ENCODE data around the gene GCK.

Gene GCK

DNA sequence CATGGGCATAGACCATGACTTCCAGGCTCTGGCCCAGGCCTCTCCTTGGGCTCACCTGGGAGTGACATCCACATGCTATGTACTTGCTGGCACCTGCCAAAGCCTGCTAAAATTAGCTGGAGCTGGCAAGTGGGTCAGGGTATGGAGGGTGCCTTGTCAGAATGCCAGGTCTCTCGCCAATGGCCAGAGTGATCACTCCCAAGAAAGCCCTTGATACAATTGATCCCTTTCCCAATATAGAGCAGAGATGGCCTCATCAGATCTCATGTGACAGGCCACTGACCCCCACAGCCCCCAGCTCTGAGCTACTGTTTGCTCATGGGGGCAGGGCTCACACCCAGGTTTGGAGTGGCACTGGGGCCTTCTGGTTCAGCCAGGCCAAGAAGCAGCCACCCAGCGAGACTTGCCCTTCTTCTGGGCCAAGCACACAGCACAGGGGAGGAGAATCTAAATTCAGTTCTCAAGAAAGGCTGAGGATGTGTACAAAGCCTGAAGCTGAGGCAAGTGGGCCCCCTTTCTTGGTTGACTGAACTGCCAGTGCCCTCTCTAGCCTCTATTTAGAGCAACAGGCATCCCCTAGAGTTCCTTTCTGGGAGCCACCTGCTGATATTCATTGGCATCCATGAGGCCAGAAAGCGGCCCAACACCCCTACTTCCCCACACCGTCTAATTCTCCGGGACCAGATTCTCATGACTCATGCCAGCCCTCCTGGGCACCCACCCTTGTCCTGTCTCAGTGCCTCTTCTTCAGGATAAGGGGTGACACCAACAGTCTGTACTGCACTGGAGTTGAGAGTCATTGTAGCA, 29.2 kb downstream of the GCK start:
- Mint-ChIP-seq H3K4me3 (no peak overlapping the region), H3K27ac (no peak overlapping the region), H3K9me3 (no peaks in the 10 kb centered on the region), H3K36me3 (no peaks in the 10 kb centered on the region), H3K4me1 (no peaks in the 10 kb centered on the region)
- ATAC-seq (no peak), DNase-seq (ENCODE audit: low spot score in 2 of 2) (no peak)

DNA sequence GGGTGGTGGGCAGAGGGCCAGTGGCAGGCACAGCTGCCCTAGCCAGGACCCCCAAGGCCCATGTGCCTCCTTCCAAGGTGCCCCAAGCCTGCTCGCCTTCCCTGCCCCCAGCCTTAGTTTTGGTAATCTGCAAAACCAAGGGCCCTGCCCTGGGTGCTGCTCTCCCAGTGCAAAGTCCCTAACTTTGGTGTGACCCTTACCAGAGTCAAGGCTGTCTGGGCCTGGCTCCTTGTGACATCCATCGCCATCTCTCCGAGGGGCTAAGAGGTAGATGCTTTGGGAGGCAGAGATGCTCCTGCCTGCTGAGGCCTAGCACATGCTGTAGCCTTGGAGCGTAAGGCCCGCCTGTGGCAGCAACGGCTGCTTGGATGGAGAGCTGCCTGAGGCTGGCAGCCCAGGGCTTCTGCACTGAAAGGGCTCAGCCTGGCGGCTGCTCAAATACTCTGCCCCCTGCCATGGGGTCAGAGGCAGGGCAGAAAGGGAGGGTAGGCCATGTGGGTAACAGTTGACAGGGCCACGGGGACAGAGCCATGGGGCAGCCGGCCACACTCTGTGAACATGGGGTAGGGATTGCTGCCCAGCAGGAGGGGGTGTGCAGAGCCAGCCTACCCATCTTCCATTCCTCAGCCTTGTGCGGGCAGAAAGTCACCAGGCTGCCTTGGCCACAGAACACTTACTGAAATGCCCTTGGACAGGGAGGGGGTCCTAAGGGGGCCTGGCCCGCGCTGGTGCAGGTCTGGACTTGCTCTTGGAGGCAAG, 30.2 kb downstream of the GCK start:
- no peaks in the 10 kb centered on the region for H3K36me3 Mint-ChIP-seq
- DNase-seq (ENCODE audit: low spot score in 2 of 2) (no peak), ATAC-seq (no peak)
- H3K9me3 Mint-ChIP-seq = no peaks in the 10 kb centered on the region
- H3K4me3 Mint-ChIP-seq = no peak overlapping the region
- no peaks in the 10 kb centered on the region for H3K4me1 Mint-ChIP-seq
- no peak overlapping the region for H3K27ac Mint-ChIP-seq

DNA sequence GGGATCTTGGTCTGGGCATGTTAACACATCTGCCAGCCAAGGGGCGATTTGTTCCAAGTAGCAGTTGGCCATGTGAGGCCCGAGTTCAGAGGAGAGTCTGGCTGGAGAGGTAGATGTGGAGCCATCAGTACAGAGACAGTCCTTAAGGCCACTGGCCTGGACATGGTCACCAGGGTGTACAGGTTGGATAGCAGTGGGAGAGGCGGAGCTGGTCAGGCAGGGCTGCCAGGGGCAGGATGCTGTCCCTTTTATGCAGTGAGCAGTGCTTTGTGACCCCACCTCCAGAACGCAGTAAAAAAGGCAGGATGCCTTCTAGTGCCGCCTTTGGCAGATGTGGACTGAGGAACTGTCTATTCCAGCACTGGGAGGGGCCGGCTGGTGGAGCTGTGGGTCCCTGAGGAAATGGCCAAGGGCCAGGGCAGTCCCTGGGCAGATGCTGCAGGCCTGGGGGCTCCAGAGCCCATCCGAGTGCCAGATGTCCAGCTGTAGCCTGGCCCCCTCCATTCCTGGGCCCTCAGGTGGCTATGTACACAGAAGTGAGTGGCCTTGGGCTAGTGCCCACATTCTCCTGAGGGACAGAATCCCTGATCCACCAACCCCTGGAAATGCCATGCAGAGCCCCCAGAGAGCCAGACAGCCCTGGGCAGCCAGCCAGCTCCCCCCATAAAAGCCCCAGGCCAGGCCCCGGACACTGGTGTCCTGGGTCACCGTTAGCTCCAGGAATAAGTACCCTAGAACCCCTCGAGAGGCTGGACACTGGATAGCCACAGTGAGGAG, 31.0 kb downstream of the GCK start:
- ATAC-seq = no peak
- DNase-seq (ENCODE audit: low spot score in 2 of 2) = no peak
- H3K36me3 Mint-ChIP-seq = no peaks in the 10 kb centered on the region
- H3K4me3 Mint-ChIP-seq = no peak overlapping the region
- H3K27ac Mint-ChIP-seq = no peak overlapping the region
- H3K4me1 Mint-ChIP-seq = no peaks in the 10 kb centered on the region
- no peaks in the 10 kb centered on the region for H3K9me3 Mint-ChIP-seq

DNA sequence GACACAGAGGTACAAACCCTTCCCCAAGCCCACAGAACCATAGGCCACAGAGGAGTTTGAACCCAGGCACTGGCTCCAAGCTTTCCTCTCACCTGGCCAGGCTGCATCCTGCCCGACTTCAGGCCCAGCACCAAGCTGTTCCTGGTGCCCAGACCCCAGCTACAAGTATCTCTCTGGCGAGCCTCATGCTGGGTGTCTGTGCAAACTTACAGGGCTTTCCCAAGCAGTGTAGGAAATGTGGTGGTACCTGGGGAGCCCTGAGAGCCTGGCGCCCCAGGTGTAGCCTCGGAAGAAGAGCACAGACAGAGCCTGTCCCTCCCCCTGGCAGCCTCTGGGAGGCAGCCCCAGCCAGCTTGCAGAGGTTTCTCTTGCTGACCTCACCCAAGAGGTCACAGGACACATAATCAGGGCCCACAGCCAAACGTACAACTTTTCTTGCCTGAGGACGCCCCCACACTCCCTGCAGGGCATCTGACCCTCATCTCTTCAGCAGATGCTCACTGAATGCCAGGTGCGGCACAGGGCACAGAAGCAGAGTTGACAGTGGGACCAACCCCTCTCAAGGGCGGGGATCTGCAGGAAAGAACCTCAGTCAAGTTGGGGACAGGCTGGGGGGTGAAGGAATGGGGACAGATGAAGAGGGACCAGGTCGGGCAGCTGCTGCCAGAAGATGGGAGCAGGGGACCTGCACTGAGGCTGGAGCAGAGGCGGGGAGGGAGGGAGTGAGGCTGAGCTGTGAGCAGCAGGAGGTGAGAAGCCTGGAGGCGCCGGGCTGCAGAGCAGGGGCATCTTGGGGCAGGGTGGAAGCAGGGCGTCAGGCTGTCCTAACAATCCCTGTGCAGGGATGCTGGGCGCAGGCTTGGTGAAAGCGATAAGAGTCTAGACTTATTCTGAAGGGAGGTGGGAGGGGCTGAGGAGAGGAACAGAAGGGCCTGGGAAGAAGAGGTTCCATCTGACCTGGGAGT, 31.8 kb downstream of the GCK start:
- Mint-ChIP-seq H3K4me1 (peaks cover under 1% of the 10 kb centered on the region), H3K36me3 (no peaks in the 10 kb centered on the region), H3K4me3 (no peak overlapping the region), H3K27ac (no peak overlapping the region), H3K9me3 (no peaks in the 10 kb centered on the region)
- no peak for ATAC-seq
- no peak for DNase-seq (ENCODE audit: low spot score in 2 of 2)

DNA sequence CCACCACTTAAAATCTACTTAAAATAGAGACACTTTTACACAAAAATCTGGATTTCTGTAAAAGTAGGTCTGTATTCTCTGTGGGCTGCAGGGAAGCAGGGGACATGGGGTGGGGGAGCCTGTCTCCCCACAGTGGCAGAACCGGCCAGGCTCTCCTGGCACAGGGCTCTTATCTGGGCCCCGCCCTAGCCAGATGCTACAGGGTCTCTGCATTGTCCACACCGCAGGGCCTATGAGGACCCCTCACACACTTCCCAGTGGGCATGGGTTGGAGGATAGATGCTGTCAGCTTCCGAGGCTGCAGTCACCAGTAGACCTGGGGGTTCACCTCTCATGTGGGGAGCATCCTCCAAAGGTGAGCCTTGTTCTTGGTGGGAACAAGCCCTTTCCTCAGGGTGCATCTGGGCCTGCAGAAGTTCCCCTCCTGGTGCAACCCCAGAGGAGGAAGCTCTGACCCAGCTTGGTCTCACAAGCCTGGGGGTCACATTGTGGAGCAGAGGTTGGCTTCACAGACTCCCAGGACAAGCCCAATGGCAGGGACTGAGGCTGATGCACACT, 32.7 kb downstream of the GCK start:
- DNase-seq (ENCODE audit: low spot score in 2 of 2) = no peak
- H3K27ac Mint-ChIP-seq = no peak overlapping the region
- no peaks in the 10 kb centered on the region for H3K36me3 Mint-ChIP-seq
- no peak for ATAC-seq
- no peak overlapping the region for H3K4me3 Mint-ChIP-seq
- H3K9me3 Mint-ChIP-seq = no peaks in the 10 kb centered on the region
- peaks cover 5% of the 10 kb centered on the region for H3K4me1 Mint-ChIP-seq

DNA sequence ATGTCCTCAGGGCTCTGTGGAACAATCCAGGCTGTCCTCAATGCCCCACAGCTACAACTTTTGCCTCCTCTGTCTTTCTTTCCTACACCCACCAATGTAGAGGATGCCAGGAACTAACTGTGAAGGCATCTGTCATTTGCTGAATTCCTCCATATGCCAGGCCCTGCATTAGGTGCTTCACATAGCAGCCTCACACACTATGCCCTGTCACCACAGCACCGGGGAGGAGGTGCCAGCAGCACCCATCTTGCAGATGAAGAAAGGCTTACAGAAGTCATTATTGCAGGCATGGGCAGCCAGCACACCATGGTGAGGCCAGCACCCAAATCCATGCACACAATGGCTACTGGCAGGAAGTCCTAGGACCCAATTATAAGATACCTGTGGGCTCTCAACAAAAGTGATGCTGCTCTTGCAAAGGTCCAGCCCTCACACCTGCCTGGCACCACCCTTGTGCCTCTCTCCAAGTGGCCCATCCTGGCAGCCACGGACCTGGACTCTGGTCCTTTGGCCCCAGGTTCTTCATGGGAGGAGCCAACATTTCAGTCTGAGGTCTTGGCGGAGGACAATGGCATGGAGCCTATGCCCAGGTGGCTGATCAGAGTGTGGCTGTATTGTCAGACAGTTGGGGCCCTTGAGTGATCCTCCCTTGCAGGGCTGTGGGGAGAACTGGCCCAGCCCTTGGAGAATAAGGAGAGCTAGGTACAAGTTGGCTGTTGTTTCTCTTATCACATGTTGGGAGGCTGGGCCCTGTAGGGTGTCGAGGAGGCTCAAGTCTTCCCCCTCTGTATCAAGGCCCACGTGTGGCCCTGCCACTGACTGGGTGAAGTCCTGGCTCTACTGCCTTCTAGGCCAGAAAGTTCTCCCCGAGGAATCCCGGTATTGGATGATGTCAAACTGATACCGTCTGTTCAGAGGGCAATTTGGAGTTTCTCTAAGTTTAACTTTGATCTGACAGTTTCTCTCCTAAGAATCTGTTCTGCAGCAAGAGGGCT, 33.8 kb downstream of the GCK start:
- no peaks in the 10 kb centered on the region for H3K36me3 Mint-ChIP-seq
- H3K9me3 Mint-ChIP-seq = no peaks in the 10 kb centered on the region
- no peak for ATAC-seq
- H3K4me1 Mint-ChIP-seq = peaks cover 5% of the 10 kb centered on the region
- H3K27ac Mint-ChIP-seq = no peak overlapping the region
- no peak overlapping the region for H3K4me3 Mint-ChIP-seq
- no peak for DNase-seq (ENCODE audit: low spot score in 2 of 2)

DNA sequence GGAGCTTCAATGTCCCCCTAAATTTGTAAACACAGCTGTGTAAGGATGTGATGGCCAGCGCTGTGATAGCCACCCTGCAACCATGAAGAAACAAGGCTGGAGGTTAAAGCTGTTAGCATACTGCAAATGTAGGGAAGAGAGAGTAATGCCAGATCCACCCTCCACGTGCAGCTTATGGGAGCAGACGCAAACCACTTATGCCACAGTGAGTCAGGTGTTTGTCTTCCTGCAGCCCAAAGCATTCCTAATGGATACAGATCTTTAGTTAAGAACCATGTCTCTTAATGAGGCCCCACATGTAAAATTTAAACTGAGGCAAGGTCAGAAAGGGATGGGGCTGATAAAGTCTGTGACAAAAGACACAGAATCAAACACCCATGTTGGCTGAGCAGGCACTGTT, 34.5 kb downstream of the GCK start:
- Mint-ChIP-seq H3K4me1 (peaks cover 5% of the 10 kb centered on the region), H3K36me3 (no peaks in the 10 kb centered on the region), H3K4me3 (no peak overlapping the region), H3K27ac (no peak overlapping the region), H3K9me3 (no peaks in the 10 kb centered on the region)
- no peak for ATAC-seq
- no peak for DNase-seq (ENCODE audit: low spot score in 2 of 2)

DNA sequence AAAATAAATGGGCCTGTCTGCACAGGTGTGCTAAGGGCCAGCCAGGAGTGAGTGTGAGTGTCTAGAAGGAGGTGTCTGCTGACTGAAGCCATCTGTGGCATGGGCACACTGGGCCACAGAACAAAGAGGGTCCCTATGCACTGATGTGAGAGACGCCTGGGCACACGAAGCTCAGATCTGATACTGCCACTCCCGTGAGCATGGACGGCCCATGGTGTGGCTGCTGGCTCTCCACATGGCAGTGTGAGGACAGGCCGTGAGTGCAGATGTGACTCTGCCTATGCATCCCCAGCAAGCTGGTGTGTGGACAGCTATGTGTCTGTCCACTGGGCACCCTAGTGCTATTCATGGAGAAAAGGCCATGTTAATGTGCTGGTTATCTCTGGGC, 35.3 kb downstream of the GCK start:
- no peaks in the 10 kb centered on the region for H3K36me3 Mint-ChIP-seq
- no peak overlapping the region for H3K27ac Mint-ChIP-seq
- no peak overlapping the region for H3K4me3 Mint-ChIP-seq
- peaks cover 5% of the 10 kb centered on the region for H3K4me1 Mint-ChIP-seq
- ATAC-seq (no peak), DNase-seq (ENCODE audit: low spot score in 2 of 2) (no peak)
- H3K9me3 Mint-ChIP-seq = no peaks in the 10 kb centered on the region

DNA sequence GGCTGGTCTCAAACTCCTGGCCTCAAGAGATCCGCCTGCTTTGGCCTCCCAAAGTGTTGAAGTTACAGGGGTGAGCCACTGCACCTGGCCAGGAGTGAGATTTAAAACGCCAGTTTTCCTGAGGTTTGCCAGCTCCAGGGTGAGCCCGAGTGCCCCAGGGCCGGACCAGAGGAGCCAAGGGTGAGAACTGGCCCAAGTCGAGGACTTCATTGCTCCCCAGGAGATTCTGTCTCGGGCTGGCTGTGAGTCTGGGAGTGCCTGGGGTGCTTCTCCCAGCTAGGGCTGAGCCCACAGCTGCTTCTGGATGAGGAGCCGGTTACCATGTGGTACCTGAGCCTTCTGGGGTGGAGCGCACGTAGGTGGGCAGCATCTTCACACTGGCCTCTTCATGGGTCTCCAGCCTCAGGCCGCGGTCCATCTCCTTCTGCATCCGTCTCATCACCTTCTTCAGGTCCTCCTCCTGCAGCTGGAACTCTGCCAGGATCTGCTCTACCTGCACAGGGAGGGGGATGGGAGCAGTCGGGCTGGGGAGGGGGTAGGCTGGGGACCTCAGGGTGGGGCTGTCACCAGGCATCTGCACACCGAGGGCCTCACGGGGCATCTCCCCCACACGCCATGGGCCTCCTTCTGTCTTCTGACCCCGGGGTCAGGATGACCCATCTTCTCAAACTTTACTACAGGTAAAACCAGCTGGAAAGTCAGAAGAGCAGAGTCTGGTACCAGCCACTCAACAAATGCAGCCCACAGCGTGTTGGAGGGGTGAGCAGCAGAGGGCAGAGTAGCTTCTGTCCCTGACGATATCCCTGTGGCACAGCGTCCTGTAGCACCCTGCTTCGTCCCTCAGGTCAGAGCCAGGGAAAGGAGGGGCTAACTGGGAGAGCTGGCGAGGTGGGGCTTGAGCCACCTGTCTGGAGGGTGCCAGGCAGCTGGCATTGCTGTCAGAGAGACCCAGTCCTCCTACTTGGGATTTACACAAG, 36.0 kb downstream of the GCK start:
- Mint-ChIP-seq H3K36me3 (no peaks in the 10 kb centered on the region), H3K9me3 (no peaks in the 10 kb centered on the region), H3K4me3 (no peak overlapping the region), H3K4me1 (peaks cover 5% of the 10 kb centered on the region), H3K27ac (no peak overlapping the region)
- DNase-seq (ENCODE audit: low spot score in 2 of 2) (no peak), ATAC-seq (no peak)

DNA sequence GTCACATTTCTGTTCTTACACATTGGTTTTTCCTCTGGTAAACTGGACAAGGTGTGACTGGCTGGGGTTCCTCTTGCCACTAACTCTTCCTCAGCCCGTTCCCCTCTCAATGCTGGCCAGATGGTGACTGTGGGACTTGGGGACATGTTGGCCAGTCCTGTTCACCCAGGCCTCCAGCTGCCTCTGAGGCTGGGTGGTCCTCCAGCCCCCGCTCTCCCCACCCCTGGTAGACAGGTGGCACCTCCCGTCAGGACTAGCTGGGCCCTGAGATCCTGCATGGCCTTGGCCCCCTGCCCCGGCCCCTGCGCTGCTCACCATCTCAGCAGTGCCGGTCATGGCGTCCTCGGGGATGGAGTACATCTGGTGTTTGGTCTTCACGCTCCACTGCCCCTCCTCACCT, 37.3 kb downstream of the GCK start:
- Mint-ChIP-seq H3K4me1 (peaks cover 5% of the 10 kb centered on the region), H3K27ac (peak overlapping the region; percentile 67), H3K36me3 (no peaks in the 10 kb centered on the region), H3K4me3 (no peak overlapping the region), H3K9me3 (no peaks in the 10 kb centered on the region)
- ATAC-seq (no peak), DNase-seq (ENCODE audit: low spot score in 2 of 2) (no peak)

DNA sequence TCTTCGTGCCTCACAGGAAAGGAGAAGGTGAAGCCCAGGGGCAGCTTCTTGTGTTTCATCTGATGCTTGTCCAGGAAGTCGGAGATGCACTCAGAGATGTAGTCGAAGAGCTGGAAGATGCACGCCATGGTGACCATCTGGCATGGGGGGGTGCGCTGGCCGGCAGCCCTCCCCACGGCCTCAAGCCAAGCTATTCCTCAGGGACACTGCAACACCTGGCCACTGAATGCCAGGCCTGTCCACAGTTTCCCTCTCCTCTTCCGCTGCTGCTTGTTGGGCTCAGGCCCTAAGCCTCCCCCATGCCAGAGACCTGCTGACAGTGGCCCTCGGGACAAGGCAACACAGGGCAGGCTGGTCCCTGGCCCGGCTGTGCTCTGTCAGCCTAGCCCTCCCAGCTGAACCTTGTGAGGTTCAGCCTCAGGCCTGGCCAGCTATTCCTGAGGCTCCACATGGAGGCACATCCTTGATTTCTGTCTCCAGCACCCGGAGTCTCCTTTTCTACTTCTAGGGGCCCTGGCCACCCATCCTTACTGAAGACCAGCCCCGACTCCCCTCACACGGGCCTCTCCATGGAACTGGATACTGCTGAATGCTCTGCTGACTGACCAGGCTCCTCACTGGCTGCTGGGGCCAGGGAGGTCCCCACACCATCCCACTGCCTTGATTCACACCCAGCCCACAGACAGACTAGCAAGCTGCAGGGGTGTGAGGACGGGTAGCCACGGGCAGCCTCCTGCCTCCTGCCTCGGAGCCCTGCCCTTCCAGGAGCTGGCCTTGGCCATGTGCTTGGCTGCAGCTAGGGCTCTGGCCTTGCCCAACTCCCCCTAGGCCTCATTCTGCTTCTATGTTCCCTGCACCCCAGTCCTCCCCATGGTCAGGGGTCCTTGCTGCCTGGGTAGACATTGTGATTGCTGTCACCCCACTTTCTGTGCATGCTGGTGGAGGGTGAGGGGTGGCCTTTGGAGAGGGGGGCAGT, 38.0 kb downstream of the GCK start:
- H3K27ac Mint-ChIP-seq = no peak overlapping the region
- ATAC-seq (no peak), DNase-seq (ENCODE audit: low spot score in 2 of 2) (no peak)
- H3K9me3 Mint-ChIP-seq = no peaks in the 10 kb centered on the region
- H3K4me1 Mint-ChIP-seq = peaks cover 5% of the 10 kb centered on the region
- H3K36me3 Mint-ChIP-seq = no peaks in the 10 kb centered on the region
- no peak overlapping the region for H3K4me3 Mint-ChIP-seq

DNA sequence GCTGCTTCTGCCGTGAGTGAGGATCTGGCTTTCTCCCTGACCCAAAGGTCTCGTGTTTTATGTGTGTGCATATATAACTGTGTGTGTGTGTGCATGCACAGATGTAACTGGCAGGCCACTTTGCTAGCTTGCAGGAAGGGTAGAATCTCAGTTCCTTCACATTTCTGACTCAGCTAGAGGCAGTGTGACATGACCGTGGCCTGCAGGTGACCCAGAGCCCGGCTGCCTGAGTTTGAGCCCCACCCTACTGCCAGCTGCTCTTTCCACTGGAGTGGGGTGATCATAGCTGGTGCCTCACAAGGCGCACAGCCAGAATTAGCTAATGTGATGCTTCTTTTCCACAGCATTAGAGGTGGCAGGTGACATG, 38.8 kb downstream of the GCK start:
- no peak for ATAC-seq
- no peak overlapping the region for H3K4me3 Mint-ChIP-seq
- DNase-seq (ENCODE audit: low spot score in 2 of 2) = no peak
- peaks cover 10% of the 10 kb centered on the region for H3K4me1 Mint-ChIP-seq
- H3K9me3 Mint-ChIP-seq = no peaks in the 10 kb centered on the region
- no peaks in the 10 kb centered on the region for H3K36me3 Mint-ChIP-seq
- H3K27ac Mint-ChIP-seq = no peak overlapping the region
